A172 (cell line): ENCODE results near the gene RUNX2. TPM values are rescaled to one million over a fixed set of nuclear protein-coding genes. Genes with fewer than 3 reads are reported as not detected.
"Not testable (repeated sequence)": the region's sequence is repeated elsewhere in the genome, so short reads cannot be mapped to it uniquely, and the experiment has no call there.

Experiments used
- DNase-seq: peaks from one replicate; pipeline ENCODE4 v3.0.0-alpha.2; 2015; ENCODE audit warnings: low spot score
- total RNA-seq: library from RNA; depleted of rRNA; stranded (reverse); fragments of >200 nt; shearing (Covaris generic); gene quantifications from 2 replicates; pipeline ENCODE4 v1.2.3, GENCODE V29; 2014

RUNX2 gene
- total RNA-seq, 1 experiment from 2014 or later: 1.1 TPM

GRCh38 chr6:45648262-45648620 is 320.1 kb downstream of the RUNX2 start:
- DNase-seq: no peak

DNA sequence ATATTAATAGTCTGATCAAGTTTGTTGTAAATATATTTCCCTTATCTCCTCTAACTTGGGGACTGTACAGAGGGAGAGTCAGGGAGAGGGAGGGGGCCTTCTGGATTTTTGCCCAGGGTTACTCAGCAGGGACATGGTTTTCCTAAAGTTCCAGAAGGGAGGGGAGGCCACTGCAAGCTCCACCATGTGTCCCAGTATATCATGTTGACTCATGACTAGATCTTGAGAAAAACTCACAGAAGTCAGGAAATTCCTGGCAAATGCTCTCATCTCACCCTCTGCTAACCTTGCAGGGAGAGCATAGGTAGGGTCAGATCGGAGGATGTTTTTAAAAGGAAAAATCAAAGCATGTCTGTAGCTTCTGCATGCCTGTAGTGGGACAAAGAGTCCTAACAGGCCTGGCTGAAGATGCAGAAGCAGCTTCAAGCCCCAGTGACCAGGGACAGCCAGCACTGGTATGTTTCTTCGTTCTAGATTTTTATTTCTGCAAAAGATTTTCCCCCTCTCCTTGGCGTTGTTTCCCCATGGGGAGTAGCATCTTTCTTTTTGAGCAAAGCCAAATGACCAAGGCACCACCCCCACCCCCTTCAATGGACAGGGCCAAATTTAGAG is 322.5 kb downstream of the RUNX2 start:
- peak; percentile 96 for DNase-seq

- no peak for DNase-seq
Measured at GRCh38 chr6:45651301-45651700, 323.2 kb downstream of the RUNX2 start.

- DNase-seq: no peak
Measured at GRCh38 chr6:45652416-45652815, 324.3 kb downstream of the RUNX2 start.

GRCh38 chr6:45653117-45653883 is 325.2 kb downstream of the RUNX2 start:
- DNase-seq: no peak

GRCh38 chr6:45654673-45655072 is 326.5 kb downstream of the RUNX2 start:
- DNase-seq: no peak

DNA sequence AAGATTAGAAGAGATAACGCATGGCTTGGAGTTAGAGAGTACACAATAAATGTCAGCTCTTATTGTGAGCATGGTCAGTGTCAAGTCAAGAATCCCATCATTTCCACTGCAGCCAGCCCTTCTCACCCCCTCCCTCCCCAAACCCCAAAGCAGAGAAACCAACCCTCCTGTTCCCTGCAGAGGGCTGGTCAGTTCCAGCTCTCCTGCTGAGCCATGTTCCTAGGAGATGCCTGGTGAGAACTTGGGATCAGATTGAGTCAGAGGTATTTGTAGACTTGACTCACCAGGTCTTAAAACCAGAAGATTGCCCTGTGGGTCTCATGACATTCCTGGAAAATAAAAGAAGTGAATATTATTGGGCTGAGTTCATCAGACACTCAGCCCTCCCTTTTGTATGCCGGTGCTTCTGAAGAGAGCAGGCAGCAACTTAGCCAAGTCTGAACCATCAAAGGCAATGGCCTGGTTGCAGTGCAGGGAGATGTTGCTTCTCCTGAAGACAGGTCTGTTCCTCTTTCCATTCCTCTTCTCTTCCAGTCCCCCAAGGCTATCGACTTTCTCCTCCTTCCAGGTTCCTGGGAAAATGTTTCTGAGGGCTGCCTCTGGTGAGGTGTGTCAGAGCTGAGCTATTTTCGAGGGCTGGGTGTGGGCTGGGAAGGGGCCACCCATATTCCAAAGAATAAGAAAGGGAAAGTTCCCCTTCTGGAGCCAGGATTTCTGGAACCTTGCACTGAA is 327.8 kb downstream of the RUNX2 start:
- peak; percentile 98 for DNase-seq

- no peak for DNase-seq
Measured at GRCh38 chr6:45657226-45657625, 329.1 kb downstream of the RUNX2 start.

DNA sequence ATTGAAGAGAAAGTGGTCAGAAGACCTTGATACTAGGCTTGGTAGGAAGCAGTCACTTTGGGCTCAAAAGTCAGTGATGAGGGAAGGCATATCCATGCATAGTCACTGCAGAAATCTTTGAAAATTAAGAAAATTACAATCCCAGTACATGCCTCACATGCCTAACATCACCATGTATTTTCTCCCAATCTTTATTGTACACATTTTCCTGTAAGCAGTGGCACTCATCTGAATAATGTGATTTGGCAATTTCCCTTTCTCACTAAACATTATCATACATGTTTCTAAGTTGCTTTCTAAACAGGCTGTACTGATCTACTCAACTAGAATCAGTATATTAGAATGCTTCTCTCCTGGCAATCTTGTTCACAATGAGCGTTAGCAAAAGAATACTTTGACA is 330.3 kb downstream of the RUNX2 start:
- DNase-seq: no peak

- DNase-seq: no peak
Measured at GRCh38 chr6:45658958-45659357, 330.8 kb downstream of the RUNX2 start.

- DNase-seq: no peak
Measured at GRCh38 chr6:45661661-45662060, 333.5 kb downstream of the RUNX2 start.

DNA sequence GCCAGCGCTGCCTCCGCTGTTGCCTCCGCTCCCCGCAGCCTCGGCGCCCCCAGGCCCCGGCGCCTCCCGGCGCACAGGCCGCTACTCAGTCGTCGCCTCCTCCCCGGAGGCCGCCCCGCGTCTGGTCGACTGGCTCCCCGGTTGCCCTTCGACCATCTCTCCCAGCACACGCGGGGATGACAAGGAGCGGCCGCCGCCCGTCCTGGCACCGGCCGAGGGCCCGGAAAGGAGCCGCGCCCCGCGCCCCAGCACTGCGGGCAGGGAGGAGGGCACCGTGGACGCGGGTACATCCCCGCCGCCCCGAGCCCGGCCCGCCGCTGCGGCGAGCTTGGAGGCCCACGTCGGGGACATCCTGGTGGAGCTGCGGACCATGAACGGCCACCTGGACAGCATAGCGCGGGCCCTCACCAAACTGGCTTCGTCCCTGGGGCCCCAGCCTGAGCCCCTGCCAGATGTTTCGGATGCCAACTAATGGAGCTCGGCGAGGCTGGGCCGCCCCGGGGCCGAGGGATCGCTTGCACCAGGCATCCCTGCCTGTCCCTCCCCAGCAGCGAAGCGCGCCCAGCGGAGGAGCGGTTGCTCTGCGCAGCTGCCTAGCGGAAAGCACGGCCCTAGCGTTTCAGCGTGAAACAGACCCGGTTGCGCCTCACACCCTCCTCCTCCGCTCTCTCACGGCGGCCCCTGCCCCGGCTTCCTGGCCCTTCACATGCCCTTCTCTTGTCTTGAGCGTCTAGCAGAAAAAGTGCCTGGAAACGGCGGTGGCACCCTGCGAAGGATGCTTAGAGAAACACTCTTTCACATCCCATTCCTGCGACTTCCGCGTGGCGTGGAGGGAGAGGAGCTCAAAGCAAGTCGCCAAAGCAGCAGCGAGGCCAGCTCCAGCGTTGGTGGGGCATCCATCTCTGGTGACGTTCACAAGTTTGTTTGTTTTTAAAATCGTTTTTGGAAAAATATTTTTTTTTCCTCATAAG is 335.4 kb downstream of the RUNX2 start:
- no peak for DNase-seq

DNA sequence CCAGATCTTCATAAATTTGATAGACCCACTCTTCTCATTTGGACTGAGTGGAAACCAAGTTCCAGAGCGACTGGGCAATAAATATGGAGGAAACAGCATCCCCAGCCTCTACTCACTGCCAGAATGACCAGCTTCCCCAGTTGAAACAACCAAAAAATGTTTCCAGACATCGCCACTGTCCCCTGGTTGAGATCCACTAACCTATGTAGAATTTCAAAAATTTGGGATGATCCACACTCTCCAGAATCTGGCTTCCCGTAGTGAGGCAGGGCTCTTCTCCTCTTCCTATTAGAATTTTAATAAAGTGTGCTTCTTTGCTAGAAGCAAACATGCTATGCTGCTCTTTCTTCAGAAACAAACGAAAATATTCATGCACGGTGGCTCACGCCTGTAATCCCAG is 336.6 kb downstream of the RUNX2 start:
- no peak for DNase-seq

DNA sequence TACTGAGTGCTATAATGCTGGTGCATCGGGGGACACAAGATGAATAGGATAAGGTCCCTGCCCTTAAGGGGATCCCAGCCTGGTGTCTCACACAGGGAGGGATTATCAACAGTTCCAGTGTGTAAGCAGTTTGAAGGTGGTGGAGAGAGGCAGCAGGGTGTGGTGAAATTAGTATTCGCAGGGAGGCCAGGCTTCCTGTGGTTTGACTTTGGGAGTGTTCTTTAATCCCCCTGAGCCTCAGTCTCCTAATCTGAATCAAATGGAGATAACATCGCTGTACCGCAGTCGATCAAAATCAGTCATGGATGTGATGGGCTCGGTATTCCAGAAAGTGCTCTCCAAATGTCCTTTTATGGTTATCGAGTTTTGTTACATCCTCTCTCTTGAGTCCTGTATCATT is 337.7 kb downstream of the RUNX2 start:
- DNase-seq: no peak

- no peak for DNase-seq
Measured at GRCh38 chr6:45666846-45667245, 338.7 kb downstream of the RUNX2 start.

GRCh38 chr6:45667300-45667699 is 339.2 kb downstream of the RUNX2 start:
- DNase-seq: no peak

- DNase-seq: no peak
Measured at GRCh38 chr6:45667766-45668165, 339.6 kb downstream of the RUNX2 start.

GRCh38 chr6:45668705-45669104 is 340.6 kb downstream of the RUNX2 start:
- DNase-seq: no peak

DNA sequence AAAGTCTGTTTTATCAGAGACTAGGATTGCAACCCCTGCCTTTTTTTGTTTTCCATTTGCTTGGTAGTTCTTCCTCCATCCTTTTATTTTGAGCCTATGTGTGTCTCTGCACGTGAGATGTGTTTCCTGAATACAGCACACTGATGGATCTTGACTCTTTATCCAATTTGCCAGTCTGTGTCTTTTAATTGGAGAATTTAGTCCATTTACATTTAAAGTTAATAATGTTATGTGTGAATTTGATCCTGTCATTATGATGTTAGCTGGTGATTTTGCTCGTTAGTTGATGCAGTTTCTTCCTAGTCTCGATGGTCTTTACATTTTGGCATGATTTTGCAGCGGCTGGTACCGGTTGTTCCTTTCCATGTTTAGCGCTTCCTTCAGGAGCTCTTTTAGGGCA is 345.0 kb downstream of the RUNX2 start:
- DNase-seq: not testable (repeated sequence)

- not testable (repeated sequence) for DNase-seq
Measured at GRCh38 chr6:45675166-45675565, 347.0 kb downstream of the RUNX2 start.

GRCh38 chr6:45675634-45676033 is 347.5 kb downstream of the RUNX2 start:
- DNase-seq: no peak

GRCh38 chr6:45676380-45676779 is 348.2 kb downstream of the RUNX2 start:
- DNase-seq: no peak
